OCI-LY1 (cell line): ENCODE data around the gene E2F6.

Source experiments
- H2AFZ ChIP-seq: fragments of 200-600 bp; sonication (generic), shearing (Covaris generic); 2 replicates; pipeline ENCODE4 v1.6.0; 2014; ENCODE audit warnings: antibody characterized with exemption, mild to moderate bottlenecking, low read length
- H3F3A ChIP-seq: fragments of 200-600 bp; sonication (generic), shearing (Covaris generic); 2 replicates; pipeline ENCODE4 v1.6.0; 2014; ENCODE audit warnings: mild to moderate bottlenecking, antibody characterized with exemption, low read length, moderate library complexity; ENCODE audit not compliant: insufficient read depth
- H3K27ac ChIP-seq: fragments of 200-600 bp; sonication (generic); 2 replicates; pipeline ENCODE4 v1.5.1; 2014; ENCODE audit warnings: low read length, mixed run types, mild to moderate bottlenecking, low read depth; ENCODE audit not compliant: poor library complexity, severe bottlenecking
- H3K27me3 ChIP-seq: fragments of 200-600 bp; sonication (generic); 2 replicates; pipeline ENCODE4 v1.6.0; 2014; ENCODE audit warnings: antibody characterized with exemption, mild to moderate bottlenecking, low read length, moderate library complexity; ENCODE audit not compliant: insufficient read depth
- H3K36me3 ChIP-seq: fragments of 200-600 bp; sonication (generic); 2 replicates; pipeline ENCODE4 v1.6.1; 2014; ENCODE audit warnings: mild to moderate bottlenecking, antibody characterized with exemption, low read length, moderate library complexity, mixed read lengths; ENCODE audit not compliant: insufficient read depth
- H3K4me1 ChIP-seq: fragments of 200-600 bp; sonication (generic); 2 replicates; pipeline ENCODE4 v1.5.1; 2014; ENCODE audit warnings: mild to moderate bottlenecking, low read length, moderate library complexity; ENCODE audit not compliant: insufficient read depth, severe bottlenecking
- H3K4me2 ChIP-seq: fragments of 200-600 bp; sonication (generic), shearing (Covaris generic); 2 replicates; pipeline ENCODE4 v1.6.1; 2014; ENCODE audit warnings: low read length
- H3K4me3 ChIP-seq: fragments of 200-600 bp; sonication (generic); 2 replicates; pipeline ENCODE4 v1.5.1; 2014; ENCODE audit warnings: low read length, low read depth, mild to moderate bottlenecking, mixed read lengths; ENCODE audit not compliant: poor library complexity, severe bottlenecking
- H3K79me2 ChIP-seq: fragments of 200-600 bp; shearing (Covaris generic); 2 replicates; pipeline ENCODE4 v1.6.1; 2016; ENCODE audit warnings: mixed run types, low read length, mixed read lengths; ENCODE audit not compliant: insufficient read depth
- H3K9ac ChIP-seq: fragments of 200-600 bp; sonication (generic), shearing (Covaris generic); 2 replicates; pipeline ENCODE4 v1.6.1; 2014; ENCODE audit warnings: mild to moderate bottlenecking, low read length, mixed read lengths
- H3K9me2 ChIP-seq: fragments of 200-600 bp; sonication (generic), shearing (Covaris generic); 2 replicates; pipeline ENCODE4 v1.6.1; 2014; ENCODE audit warnings: low read depth, mild to moderate bottlenecking, low read length, mixed read lengths
- H3K9me3 ChIP-seq: fragments of 200-600 bp; shearing (Covaris generic); 2 replicates; pipeline ENCODE4 v1.6.1; 2014; ENCODE audit warnings: low read length, mixed read lengths
- H4K20me1 ChIP-seq: fragments of 200-600 bp; sonication (generic), shearing (Covaris generic); 2 replicates; pipeline ENCODE4 v1.6.0; 2016; ENCODE audit warnings: mild to moderate bottlenecking, low read length; ENCODE audit not compliant: insufficient read depth
- EZH2 ChIP-seq: fragments of 200-600 bp; sonication (generic), shearing (Covaris generic); IDR thresholded peaks from 2 replicates; pipeline ENCODE4 v1.8.0; 2017; ENCODE audit warnings: borderline replicate concordance, mixed run types, mild to moderate bottlenecking, antibody characterized with exemption, low read length, moderate library complexity, mixed read lengths
- TF ChIP-seq, protein P1 (sequence below): fragments of 200-600 bp; sonication (generic), shearing (Covaris generic); IDR thresholded peaks from 2 replicates; pipeline ENCODE4 v1.5.1; 2017; ENCODE audit warnings: mild to moderate bottlenecking, antibody characterized with exemption, low read length, moderate library complexity, mixed read lengths

Gene E2F6

DNA sequence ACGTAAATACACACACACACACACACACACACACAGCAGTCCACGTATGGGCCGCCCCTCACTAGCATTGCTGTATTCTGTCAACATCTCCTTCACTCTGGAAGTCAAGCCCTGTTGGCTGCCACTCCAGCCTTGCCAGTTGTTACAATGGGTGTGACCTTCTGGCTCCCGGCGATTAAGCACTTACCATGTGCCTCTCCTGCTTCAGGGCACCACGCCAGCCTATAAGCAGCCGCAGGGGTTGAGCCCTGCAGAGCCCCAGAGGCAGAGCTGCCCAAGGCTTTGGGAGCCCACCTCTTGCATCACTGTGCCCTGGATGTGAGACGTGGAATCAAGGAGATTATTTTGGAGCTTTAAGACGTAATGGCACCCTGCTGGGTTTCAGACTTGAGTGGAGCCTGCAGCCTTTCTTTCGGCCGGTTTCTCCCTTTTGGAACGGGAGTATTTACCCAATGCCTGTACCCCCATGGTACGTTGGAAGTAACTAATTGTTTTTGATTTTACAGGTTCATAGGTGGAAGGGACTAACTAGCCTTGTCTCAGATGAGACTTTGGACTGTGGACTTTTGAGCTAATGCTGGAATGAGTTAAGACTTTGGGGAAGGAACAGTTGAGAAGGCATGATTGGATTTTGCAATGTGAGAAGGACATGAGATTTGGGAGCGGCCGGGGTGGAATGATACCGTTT, 67.1 kb downstream of the E2F6 start:
- H3K4me3 ChIP-seq, result no peak overlapping the region
- TF ChIP-seq, protein P1, sequence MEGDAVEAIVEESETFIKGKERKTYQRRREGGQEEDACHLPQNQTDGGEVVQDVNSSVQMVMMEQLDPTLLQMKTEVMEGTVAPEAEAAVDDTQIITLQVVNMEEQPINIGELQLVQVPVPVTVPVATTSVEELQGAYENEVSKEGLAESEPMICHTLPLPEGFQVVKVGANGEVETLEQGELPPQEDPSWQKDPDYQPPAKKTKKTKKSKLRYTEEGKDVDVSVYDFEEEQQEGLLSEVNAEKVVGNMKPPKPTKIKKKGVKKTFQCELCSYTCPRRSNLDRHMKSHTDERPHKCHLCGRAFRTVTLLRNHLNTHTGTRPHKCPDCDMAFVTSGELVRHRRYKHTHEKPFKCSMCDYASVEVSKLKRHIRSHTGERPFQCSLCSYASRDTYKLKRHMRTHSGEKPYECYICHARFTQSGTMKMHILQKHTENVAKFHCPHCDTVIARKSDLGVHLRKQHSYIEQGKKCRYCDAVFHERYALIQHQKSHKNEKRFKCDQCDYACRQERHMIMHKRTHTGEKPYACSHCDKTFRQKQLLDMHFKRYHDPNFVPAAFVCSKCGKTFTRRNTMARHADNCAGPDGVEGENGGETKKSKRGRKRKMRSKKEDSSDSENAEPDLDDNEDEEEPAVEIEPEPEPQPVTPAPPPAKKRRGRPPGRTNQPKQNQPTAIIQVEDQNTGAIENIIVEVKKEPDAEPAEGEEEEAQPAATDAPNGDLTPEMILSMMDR, result no peak
- TF ChIP-seq EZH2, result no peak
- H3K4me1 ChIP-seq, result no peaks in the 10 kb centered on the region
- H3K79me2 ChIP-seq, result no peaks in the 10 kb centered on the region
- no peak overlapping the region for H3K27ac ChIP-seq
- no peaks in the 10 kb centered on the region for H3K9me2 ChIP-seq
- H2AFZ ChIP-seq, result no peak overlapping the region
- H3K4me2 ChIP-seq, result no peak overlapping the region
- no peaks in the 10 kb centered on the region for H3K36me3 ChIP-seq
- H3K9me3 ChIP-seq, result no peaks in the 10 kb centered on the region
- H3F3A ChIP-seq, result no peaks in the 10 kb centered on the region
- H3K9ac ChIP-seq, result no peak overlapping the region
- H4K20me1 ChIP-seq, result no peaks in the 10 kb centered on the region
- peaks cover 6% of the 10 kb centered on the region; the same call in 1 of the 2 replicates for H3K27me3 ChIP-seq

DNA sequence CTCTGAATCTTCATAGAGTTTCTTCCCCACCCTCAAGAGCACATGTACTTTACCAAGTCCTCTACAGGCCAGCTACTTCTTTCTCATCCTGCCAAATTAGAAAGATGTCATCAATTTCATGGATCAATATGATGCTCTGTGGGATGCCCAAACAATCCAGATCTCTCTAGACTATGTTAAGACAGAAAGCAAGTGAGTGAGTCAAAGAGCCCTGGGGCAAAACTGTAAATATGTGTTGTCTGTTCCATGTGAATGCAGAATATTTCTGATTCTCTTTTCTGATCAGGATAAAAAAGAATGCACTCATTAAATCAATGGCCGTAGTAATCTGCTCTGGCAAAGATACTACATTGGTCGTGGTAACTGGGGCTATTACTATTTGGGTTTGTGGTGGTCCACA, 68.4 kb downstream of the E2F6 start:
- no peak overlapping the region for H3K9ac ChIP-seq
- no peaks in the 10 kb centered on the region for H3K36me3 ChIP-seq
- H2AFZ ChIP-seq, result no peak overlapping the region
- no peak overlapping the region for H3K4me3 ChIP-seq
- no peaks in the 10 kb centered on the region for H3K9me3 ChIP-seq
- H3K4me1 ChIP-seq, result no peaks in the 10 kb centered on the region
- TF ChIP-seq, protein P1, result no peak
- TF ChIP-seq EZH2, result no peak
- H4K20me1 ChIP-seq, result no peaks in the 10 kb centered on the region
- no peaks in the 10 kb centered on the region for H3F3A ChIP-seq
- no peaks in the 10 kb centered on the region for H3K9me2 ChIP-seq
- H3K4me2 ChIP-seq, result no peak overlapping the region
- H3K27ac ChIP-seq, result no peak overlapping the region
- peaks cover 6% of the 10 kb centered on the region; the same call in 1 of the 2 replicates for H3K27me3 ChIP-seq
- no peaks in the 10 kb centered on the region for H3K79me2 ChIP-seq

DNA sequence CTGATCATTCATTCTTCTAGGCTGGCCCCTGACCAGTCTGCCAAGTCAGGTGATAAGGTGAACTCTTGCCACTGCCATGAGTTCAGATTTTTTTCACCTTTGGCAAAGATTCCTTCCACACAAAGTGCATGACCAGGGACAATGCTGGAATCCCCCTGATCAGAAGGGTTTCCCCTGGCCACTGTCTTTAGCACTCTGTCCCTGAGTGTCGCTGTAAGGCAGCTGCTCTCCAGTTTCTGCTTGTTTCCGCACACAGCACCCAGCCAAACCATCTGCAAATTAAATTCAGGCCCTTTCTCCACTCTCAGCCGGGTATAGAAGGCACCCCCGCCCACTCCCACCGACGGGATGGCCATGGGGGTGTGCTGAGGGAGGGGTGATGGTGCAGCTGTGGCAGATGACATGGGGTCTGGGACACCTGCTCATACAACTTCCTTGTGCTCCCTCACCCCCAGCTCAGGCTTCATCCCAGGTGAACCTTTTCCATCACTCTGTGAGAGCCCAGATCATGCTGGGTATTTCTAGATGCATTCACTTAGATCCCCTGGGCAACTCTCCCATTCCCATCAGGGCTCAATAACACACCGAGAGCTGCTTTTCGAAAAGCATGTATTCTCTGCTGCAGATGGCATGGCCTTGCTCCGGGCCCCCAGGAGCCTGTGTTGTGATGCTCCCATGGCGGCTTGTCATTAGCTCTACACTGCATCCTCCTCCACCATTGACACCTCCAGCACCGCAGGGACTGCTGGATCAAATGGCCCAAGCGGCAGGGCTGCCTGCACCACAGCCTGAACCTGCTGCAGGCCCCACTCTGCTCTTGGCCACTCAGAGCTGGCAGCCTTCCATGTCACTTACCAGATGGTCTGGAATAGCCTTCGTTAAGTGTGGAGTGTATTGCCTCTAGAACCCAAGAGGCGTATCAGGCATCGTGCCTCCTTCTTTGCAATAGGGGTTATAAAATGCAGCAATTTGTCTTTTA, 69.2 kb downstream of the E2F6 start:
- Histone ChIP-seq H3K9ac (no peak overlapping the region), H3K27me3 (peaks cover 6% of the 10 kb centered on the region; the same call in 1 of the 2 replicates)
- TF ChIP-seq, protein P1, result no peak
- no peak for TF ChIP-seq EZH2

More for the DNA sequence above, 69.2 kb downstream of the E2F6 start:
- Histone ChIP-seq H2AFZ (no peak overlapping the region), H3K9me3 (no peaks in the 10 kb centered on the region), H3K4me2 (no peak overlapping the region), H3K79me2 (no peaks in the 10 kb centered on the region), H3K9me2 (no peaks in the 10 kb centered on the region), H3K27ac (no peak overlapping the region), H3K4me1 (no peaks in the 10 kb centered on the region), H3F3A (no peaks in the 10 kb centered on the region), H3K4me3 (no peak overlapping the region), H4K20me1 (no peaks in the 10 kb centered on the region), H3K36me3 (no peaks in the 10 kb centered on the region)
